Measurements from ENCODE around the gene HEXD. TPM values are rescaled to one million over a fixed set of nuclear protein-coding genes. Genes with fewer than 3 reads are reported as not detected.

The HEXD gene
- total and polyA plus RNA-seq, 4 donors, result 5.6 to 19.9 (median 12.2) TPM

GRCh38 chr17:82407255-82407654 lies 10.9 kb upstream of the HEXD start:
- H3K9me3 ChIP-seq (ENCODE audit: control insufficient read depth in 4 of 4, low read length in 3 of 4), result no peaks in the 10 kb centered on the region
- WGBS, result 89% methylated on average over 13 of the region's 13 CpGs
- H3K36me3 ChIP-seq (ENCODE audit: control insufficient read depth in 4 of 4, insufficient read depth in 3 of 4, low read depth in 1 of 4, low read length in 3 of 4), result peaks cover 0 to 16% (median 2%) of the 10 kb centered on the region in 4 donors
- H3K9ac ChIP-seq (ENCODE audit: low read depth in 1 of 2, low read length in 2 of 2), result no peak overlapping the region
- H3K4me3 ChIP-seq (ENCODE audit: low read depth in 1 of 3, low read length in 3 of 3), result no peak overlapping the region
- DNase-seq (ENCODE audit: low spot score), result no peak
- no peaks in the 10 kb centered on the region for H3K27me3 ChIP-seq (ENCODE audit: control insufficient read depth in 4 of 4, insufficient read depth in 4 of 4, low read length in 3 of 4)
- TF ChIP-seq CTCF (IDR thresholded peaks at IDR 0.05; ENCODE audit: low read depth, low read length, missing input control) (no peak), FOXA1 (IDR thresholded peaks at IDR 0.05) (no peak), ATF3 (IDR thresholded peaks at IDR 0.05) (no peak)
- H3K4me1 ChIP-seq (ENCODE audit: control insufficient read depth in 4 of 4, insufficient read depth in 4 of 4, low read length in 3 of 4), result peaks cover 0 to 9% (median 4%) of the 10 kb centered on the region in 4 donors
- H3K27ac ChIP-seq (ENCODE audit: low read depth in 1 of 2, low read length in 2 of 2), result no peak overlapping the region

GRCh38 chr17:82408288-82408937 lies 9.7 kb upstream of the HEXD start:
- Histone ChIP-seq H3K27ac (ENCODE audit: low read depth in 1 of 2, low read length in 2 of 2) (no peak overlapping the region), H3K27me3 (ENCODE audit: control insufficient read depth in 4 of 4, insufficient read depth in 4 of 4, low read length in 3 of 4) (no peaks in the 10 kb centered on the region), H3K36me3 (ENCODE audit: control insufficient read depth in 4 of 4, insufficient read depth in 3 of 4, low read depth in 1 of 4, low read length in 3 of 4) (peaks cover 0 to 16% (median 2%) of the 10 kb centered on the region in 4 donors), H3K4me1 (ENCODE audit: control insufficient read depth in 4 of 4, insufficient read depth in 4 of 4, low read length in 3 of 4) (peaks cover 2 to 15% (median 11%) of the 10 kb centered on the region in 4 donors), H3K9ac (ENCODE audit: low read depth in 1 of 2, low read length in 2 of 2) (no peak overlapping the region), H3K9me3 (ENCODE audit: control insufficient read depth in 4 of 4, low read length in 3 of 4) (no peaks in the 10 kb centered on the region), H3K4me3 (ENCODE audit: low read depth in 1 of 3, low read length in 3 of 3) (no peak overlapping the region)
- TF ChIP-seq EGR1 (IDR thresholded peaks at IDR 0.05; ENCODE audit: low read depth in 2 of 2) (no peak), ATF3 (IDR thresholded peaks at IDR 0.05) (no peak), JUND (IDR thresholded peaks at IDR 0.05) (no peak), TAF1 (conservative IDR thresholded peaks at IDR 0.05) (no peak), YY1 (IDR thresholded peaks at IDR 0.05) (no peak), RXRA (IDR thresholded peaks at IDR 0.05) (no peak), REST (IDR thresholded peaks at IDR 0.05) (no peak), GABPA (IDR thresholded peaks at IDR 0.05 in 1 of 2, conservative IDR thresholded peaks at IDR 0.05 in 1 of 2) (no peak), HNF4G (IDR thresholded peaks at IDR 0.05) (no peak), CTCF (IDR thresholded peaks at IDR 0.05; ENCODE audit: low read depth, low read length, missing input control) (no peak), NR2F2 (IDR thresholded peaks at IDR 0.05) (no peak), FOXA1 (IDR thresholded peaks at IDR 0.05) (no peak), MAX (IDR thresholded peaks at IDR 0.05) (no peak), HNF4A (conservative IDR thresholded peaks at IDR 0.05) (no peak), FOXA2 (IDR thresholded peaks at IDR 0.05) (no peak)
- no peak for DNase-seq (ENCODE audit: low spot score)
- WGBS, result 91% methylated on average over 15 of the region's 15 CpGs

Data from liver (tissue), 9 donors.